ENCODE results near the gene RABL2A.

DNA sequence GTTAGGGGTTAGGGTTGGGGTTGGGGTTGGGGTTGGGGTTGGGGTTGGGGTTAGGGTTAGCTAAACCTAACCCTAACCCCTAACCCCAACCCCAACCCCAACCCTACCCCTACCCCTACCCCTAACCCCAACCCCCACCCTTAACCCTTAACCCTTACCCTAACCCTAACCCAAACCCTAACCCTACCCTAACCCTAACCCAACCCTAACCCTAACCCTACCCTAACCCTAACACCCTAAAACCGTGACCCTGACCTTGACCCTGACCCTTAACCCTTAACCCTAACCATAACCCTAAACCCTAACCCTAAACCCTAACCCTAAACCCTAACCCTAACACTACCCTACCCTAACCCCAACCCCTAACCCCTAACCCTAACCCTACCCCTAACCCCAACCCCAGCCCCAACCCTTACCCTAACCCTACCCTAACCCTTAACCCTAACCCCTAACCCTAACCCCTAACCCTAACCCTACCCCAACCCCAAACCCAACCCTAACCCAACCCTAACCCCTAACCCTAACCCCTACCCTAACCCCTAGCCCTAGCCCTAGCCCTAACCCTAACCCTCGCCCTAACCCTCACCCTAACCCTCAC, 24.1 kb upstream of the RABL2A start:
- TF ChIP-seq EP300 (IDR thresholded peaks at IDR 0.05) (no peak), EHMT2 (IDR thresholded peaks at IDR 0.05; ENCODE audit: low read depth) (no peak), RCOR1 (IDR thresholded peaks at IDR 0.05; ENCODE audit: low read depth, low read length) (no peak), POLR2A (IDR thresholded peaks at IDR 0.05; ENCODE audit: low read length) (no peak), RARB (CRISPR knock-in tag; IDR thresholded peaks at IDR 0.05) (no peak), CHD4 (IDR thresholded peaks at IDR 0.05; ENCODE audit: borderline replicate concordance) (no peak), CEBPB (IDR thresholded peaks at IDR 0.05) (no peak)
- TF ChIP-seq, protein P1, sequence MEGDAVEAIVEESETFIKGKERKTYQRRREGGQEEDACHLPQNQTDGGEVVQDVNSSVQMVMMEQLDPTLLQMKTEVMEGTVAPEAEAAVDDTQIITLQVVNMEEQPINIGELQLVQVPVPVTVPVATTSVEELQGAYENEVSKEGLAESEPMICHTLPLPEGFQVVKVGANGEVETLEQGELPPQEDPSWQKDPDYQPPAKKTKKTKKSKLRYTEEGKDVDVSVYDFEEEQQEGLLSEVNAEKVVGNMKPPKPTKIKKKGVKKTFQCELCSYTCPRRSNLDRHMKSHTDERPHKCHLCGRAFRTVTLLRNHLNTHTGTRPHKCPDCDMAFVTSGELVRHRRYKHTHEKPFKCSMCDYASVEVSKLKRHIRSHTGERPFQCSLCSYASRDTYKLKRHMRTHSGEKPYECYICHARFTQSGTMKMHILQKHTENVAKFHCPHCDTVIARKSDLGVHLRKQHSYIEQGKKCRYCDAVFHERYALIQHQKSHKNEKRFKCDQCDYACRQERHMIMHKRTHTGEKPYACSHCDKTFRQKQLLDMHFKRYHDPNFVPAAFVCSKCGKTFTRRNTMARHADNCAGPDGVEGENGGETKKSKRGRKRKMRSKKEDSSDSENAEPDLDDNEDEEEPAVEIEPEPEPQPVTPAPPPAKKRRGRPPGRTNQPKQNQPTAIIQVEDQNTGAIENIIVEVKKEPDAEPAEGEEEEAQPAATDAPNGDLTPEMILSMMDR (IDR thresholded peaks at IDR 0.05) = no peak
- TF ChIP-seq, protein P2, sequence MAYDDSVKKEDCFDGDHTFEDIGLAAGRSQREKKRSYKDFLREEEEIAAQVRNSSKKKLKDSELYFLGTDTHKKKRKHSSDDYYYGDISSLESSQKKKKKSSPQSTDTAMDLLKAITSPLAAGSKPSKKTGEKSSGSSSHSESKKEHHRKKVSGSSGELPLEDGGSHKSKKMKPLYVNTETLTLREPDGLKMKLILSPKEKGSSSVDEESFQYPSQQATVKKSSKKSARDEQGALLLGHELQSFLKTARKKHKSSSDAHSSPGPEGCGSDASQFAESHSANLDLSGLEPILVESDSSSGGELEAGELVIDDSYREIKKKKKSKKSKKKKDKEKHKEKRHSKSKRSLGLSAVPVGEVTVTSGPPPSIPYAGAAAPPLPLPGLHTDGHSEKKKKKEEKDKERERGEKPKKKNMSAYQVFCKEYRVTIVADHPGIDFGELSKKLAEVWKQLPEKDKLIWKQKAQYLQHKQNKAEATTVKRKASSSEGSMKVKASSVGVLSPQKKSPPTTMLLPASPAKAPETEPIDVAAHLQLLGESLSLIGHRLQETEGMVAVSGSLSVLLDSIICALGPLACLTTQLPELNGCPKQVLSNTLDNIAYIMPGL (CRISPR knock-in tag; IDR thresholded peaks at IDR 0.05; ENCODE audit: borderline replicate concordance) = no peak
- TF ChIP-seq, protein P3, sequence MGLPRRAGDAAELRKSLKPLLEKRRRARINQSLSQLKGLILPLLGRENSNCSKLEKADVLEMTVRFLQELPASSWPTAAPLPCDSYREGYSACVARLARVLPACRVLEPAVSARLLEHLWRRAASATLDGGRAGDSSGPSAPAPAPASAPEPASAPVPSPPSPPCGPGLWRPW (IDR thresholded peaks at IDR 0.05) = no peak

All from A549 (cell line).